GM18909 (cell line): ENCODE results near the gene RUVBL2.
A peak's percentile ranks its signal among the peaks of the same experiment; 100 is the strongest.

Source experiments
- ATAC-seq: cut with Tn5 transposase; IDR thresholded peaks from one replicate; pipeline ENCODE4 v1.9.1; 2021; ENCODE audit warnings: mild to moderate bottlenecking; ENCODE audit not compliant: unreplicated experiment, poor library complexity

RUVBL2 gene

DNA sequence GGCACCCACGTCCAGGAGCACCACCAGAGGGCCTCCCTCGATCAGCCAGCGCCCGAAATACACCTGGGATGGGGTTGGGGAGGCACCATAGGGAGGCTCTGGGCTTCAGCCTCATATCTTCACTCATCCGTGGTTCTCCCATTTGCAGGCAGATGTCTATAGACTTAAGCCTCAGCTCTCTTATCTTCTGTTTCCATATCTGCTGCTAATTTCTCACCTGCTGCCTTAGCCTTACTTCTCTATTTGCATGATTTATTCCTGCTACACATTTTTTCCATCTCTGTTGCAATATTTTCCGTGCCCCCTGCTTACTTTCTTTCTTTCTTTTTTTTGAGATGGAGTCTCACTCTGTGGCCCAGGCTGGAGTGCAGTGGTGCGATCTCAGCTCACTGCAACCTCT is 6.4 kb upstream of the RUVBL2 start:
- ATAC-seq: no peak

- no peak for ATAC-seq
Observed at GRCh38 chr19:48988286-48988685, 5.4 kb upstream of the RUVBL2 start.

DNA sequence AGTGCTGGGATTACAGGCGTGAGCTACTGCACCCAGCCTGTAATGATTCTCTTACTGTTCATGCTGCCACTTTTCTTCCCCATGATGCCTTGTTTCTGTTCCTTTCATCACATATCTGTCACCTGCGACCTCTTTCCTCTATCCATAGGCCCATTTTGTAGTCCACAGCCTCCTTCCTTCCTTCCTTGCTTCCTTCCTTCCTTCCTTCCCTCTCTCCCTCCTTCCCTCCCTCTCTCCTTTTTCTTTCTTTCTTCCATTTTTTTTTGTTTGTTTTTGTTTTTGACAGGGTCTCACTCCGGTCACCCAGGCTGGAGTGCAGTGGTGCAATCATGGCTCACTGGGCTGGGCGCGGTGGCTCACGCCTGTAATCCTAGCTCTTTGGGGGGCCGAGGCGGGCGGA is 4.8 kb upstream of the RUVBL2 start:
- no peak for ATAC-seq

GRCh38 chr19:48989701-48990291 is 3.9 kb upstream of the RUVBL2 start:
- no peak for ATAC-seq

DNA sequence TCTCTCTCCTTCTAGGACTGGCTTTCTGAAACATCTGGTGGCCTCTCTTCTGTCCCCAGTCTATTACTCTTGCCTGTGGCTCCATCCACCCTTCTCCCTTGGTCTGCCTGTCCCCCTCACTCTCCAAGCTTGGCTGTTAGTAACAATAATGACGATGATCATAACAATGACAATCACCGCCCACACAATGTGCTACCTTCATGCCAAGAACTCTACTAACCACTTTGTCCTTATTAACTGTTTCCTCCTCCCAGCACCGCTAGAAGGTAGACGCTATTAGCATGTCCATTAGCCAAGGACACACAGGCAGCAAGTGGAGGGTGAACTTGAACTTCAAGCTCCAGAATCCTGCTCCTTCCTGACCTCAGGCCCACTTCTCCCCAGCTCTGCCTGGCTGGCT is 3.3 kb upstream of the RUVBL2 start:
- no peak for ATAC-seq

- ATAC-seq: no peak
Observed at GRCh38 chr19:48991011-48991609, 2.6 kb upstream of the RUVBL2 start.

- no peak for ATAC-seq
Observed at GRCh38 chr19:48991873-48992580, 1.7 kb upstream of the RUVBL2 start.

- ATAC-seq: peak; percentile 4
Observed at GRCh38 chr19:48992581-48993174, 1.0 kb upstream of the RUVBL2 start.

- ATAC-seq: no peak
Observed at GRCh38 chr19:48994035-48994386, 324 bp downstream of the RUVBL2 start.

DNA sequence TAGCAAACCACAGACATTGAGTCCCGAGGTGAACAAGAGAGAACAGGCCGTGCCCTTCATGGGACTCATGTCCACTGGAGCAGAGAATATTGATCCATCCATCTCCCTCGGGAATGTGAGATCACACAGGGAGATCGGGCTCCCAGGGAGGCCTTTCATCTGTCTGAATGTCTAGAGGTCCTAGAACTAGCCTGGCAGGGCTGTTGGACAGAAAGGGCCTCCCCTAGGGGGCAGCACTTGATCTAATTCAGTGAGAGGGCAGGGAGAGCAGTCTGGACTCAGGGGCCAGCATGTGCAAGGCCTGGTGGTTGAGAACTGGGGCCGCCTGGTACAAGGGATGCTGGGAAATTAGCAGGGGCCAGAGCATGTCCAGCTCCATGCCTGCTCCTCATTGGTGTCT is 4.3 kb downstream of the RUVBL2 start:
- no peak for ATAC-seq

GRCh38 chr19:48999481-49000325 is 6.0 kb downstream of the RUVBL2 start:
- no peak for ATAC-seq

DNA sequence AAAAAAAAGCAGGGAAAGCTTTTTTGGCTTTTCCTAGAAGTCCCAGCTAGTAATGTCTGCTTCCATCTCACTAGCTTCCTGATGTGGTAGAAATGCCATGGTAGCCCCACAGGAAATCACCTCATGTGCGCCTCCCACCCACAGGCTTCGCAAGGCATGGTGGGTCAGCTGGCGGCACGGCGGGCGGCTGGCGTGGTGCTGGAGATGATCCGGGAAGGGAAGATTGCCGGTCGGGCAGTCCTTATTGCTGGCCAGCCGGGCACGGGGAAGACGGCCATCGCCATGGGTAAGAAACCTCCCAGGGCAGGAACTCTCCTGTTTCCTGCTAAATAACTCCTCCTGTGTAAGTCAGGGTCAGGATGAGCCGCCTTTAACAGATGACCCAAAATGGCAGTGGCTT is 10.4 kb downstream of the RUVBL2 start:
- ATAC-seq: no peak

DNA sequence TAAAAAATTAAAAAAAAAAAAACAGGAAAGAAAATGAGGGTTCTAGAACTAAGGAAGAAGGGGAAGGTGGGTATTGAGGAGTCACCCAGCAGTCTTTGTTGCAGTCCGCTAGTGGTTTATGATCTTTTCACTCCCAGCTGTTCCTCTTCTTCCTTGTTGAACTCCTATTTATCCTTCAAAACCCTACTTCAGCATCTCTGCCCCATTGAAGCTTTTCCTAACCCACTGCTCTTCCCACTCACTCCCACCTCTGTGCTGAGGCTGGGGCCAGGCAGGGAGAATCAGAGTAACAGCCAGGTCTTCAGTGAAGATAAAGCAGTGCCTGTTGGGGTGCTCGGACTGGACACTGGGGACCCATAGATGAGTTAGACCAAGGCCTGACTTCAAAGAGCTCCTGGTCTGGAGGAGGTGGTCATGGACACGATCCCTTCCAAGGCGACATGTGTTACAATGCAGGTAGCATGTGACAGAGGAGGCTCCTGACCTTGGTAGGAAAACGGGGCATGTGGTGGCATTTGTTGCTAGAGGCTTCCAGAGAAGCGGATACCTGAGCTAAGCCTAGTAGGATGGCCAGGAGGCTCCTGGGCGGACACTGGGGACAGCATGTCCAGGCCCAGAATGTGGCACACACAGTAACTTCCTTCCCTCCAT is 11.4 kb downstream of the RUVBL2 start:
- no peak for ATAC-seq

DNA sequence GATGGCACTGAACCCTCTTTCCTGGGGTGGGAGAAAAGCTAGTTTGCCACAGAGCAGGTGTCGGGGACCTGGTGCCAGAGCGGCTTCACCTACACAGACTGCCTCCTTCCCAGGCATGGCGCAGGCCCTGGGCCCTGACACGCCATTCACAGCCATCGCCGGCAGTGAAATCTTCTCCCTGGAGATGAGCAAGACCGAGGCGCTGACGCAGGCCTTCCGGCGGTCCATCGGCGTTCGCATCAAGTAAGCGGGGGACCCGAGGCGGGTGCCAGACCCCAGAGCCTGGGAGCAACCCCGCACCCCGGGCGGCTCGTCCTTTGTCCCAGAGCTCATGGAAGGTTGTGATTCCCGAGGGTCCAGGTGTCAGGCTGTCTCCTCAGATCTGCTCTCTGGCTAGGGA is 13.2 kb downstream of the RUVBL2 start:
- ATAC-seq: no peak

DNA sequence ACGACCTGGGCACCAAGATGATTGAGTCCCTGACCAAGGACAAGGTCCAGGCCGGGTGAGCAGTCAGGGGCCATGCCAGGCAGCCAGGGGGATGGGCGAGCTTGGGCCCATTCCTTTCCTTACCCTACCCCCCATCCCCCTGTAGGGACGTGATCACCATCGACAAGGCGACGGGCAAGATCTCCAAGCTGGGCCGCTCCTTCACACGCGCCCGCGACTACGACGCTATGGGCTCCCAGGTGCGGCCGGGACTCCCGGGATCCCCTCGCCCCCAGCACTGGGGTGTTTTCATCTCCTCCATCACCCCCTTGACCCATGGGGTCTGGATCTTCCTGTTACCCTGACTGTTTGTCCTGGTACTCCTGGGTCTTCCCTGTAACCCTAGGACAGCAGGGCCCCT is 16.1 kb downstream of the RUVBL2 start:
- no peak for ATAC-seq

- no peak for ATAC-seq
Observed at GRCh38 chr19:49010453-49010852, 16.8 kb downstream of the RUVBL2 start.

- ATAC-seq: no peak
Observed at GRCh38 chr19:49011194-49011593, 17.5 kb downstream of the RUVBL2 start.

DNA sequence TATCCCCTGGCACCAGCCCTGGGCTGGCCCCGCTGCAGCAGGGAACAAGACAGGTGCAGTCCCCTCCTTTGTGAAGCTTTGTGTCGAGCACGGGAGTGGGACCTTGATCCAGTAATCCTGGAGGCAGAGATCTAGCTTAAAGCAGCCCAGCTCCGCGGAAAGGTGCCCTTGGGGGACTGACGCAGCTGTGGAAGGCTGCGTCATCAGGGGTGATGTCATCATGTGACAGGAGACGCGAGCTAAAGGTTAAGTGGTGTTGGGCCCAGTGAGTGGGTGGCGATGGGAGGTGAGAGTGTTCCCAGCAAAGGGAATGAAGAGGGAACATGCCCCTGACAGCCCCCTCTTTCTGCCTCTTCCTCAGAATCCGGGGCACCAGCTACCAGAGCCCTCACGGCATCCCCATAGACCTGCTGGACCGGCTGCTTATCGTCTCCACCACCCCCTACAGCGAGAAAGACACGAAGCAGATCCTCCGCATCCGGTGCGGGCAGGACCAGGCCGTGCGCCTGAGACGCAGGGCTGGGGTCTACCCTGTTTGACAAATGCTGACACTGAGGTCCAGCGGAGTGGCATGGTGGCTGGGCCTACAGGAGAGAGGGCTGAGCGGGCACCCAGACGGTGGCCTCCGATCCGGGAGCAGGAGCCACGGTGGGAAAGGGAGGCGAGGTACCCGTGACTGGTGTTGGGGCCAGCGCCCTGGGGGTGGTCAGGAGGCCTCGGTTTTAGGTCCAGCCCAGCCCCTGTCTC is 20.6 kb downstream of the RUVBL2 start:
- no peak for ATAC-seq

DNA sequence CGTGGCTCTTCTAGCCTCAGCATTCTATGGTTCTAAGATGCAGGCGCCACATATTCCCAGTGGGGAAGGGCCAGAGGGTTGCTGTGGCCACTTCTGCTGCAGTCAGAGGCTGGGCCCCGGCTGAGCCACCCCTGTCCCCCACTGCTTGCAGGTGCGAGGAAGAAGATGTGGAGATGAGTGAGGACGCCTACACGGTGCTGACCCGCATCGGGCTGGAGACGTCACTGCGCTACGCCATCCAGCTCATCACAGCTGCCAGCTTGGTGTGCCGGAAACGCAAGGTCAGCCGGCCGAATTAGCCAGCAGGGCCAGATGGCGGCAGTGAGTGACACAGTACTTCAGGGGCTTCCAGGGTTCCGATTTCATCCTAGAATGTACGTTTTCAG is 21.2 kb downstream of the RUVBL2 start:
- no peak for ATAC-seq
